Muscle of arm (tissue), 12 donors: ENCODE data around the gene GMPR. TPM values are rescaled to one million over a fixed set of nuclear protein-coding genes. Genes with fewer than 3 reads are reported as not detected.
A peak's percentile ranks its signal among the peaks of the same experiment; 100 is the strongest.
"Not testable (repeated sequence)": the region's sequence is repeated elsewhere in the genome, so short reads cannot be mapped to it uniquely, and the experiment has no call there.

Experiments
- DNase-seq: peaks from one replicate; pipeline ENCODE4 v3.0.0-alpha.2; 2013
- polyA plus RNA-seq, 12 donors: library from polyadenylated mRNA; unstranded; fragments of 120-200 nt; gene quantifications; one replicate each; pipeline ENCODE4 v1.2.1, GENCODE V29; 2013; ENCODE audit not compliant: insufficient read length in 12 of 12

Gene GMPR
- polyA plus RNA-seq, 12 donors: 17.1 to 62.1 (median 51.7) TPM; not detected in 1

- no peak for DNase-seq
These were observed 21.1 kb upstream of the GMPR start for GRCh38 chr6:16217156-16217721.

GRCh38 chr6:16222826-16223225 is 15.6 kb upstream of the GMPR start:
- no peak for DNase-seq

- DNase-seq: no peak
These were observed 15.0 kb upstream of the GMPR start for GRCh38 chr6:16223362-16223761.

GRCh38 chr6:16224409-16224808 is 14.0 kb upstream of the GMPR start:
- no peak for DNase-seq

GRCh38 chr6:16225062-16225731 is 13.2 kb upstream of the GMPR start:
- not testable (repeated sequence) for DNase-seq

- DNase-seq: not testable (repeated sequence)
These were observed 12.0 kb upstream of the GMPR start for GRCh38 chr6:16226117-16227047.

- no peak for DNase-seq
These were observed 11.3 kb upstream of the GMPR start for GRCh38 chr6:16227048-16227562.

GRCh38 chr6:16227605-16228004 is 10.8 kb upstream of the GMPR start:
- DNase-seq: no peak

GRCh38 chr6:16228043-16228442 is 10.3 kb upstream of the GMPR start:
- no peak for DNase-seq

- DNase-seq: no peak
These were observed 9.4 kb upstream of the GMPR start for GRCh38 chr6:16228709-16229665.

GRCh38 chr6:16229700-16230099 is 8.7 kb upstream of the GMPR start:
- no peak for DNase-seq

GRCh38 chr6:16230953-16231352 is 7.4 kb upstream of the GMPR start:
- DNase-seq: no peak

GRCh38 chr6:16232086-16232485 is 6.3 kb upstream of the GMPR start:
- no peak for DNase-seq

- DNase-seq: no peak
These were observed 2.3 kb upstream of the GMPR start for GRCh38 chr6:16236009-16236501.

GRCh38 chr6:16236631-16237199 is 1.7 kb upstream of the GMPR start:
- DNase-seq: peak; percentile 55

GRCh38 chr6:16237242-16237641 is 1.1 kb upstream of the GMPR start:
- no peak for DNase-seq

- DNase-seq: peak; percentile 64
These were observed 793 bp downstream of the GMPR start for GRCh38 chr6:16238963-16239797.

GRCh38 chr6:16239798-16240123 is 1.4 kb downstream of the GMPR start:
- DNase-seq: no peak

- no peak for DNase-seq
These were observed 2.4 kb downstream of the GMPR start for GRCh38 chr6:16240589-16241320.
